DMS114 treated with DMSO at 0.1 percent for 48 hours (cell line): ENCODE measurements around the gene PPID.
A peak's percentile ranks its signal among the peaks of the same experiment; 100 is the strongest.
"Not testable (repeated sequence)": the region's sequence is repeated elsewhere in the genome, so short reads cannot be mapped to it uniquely, and the experiment has no call there.

Source experiments
- DNase-seq: peaks from one replicate; lab custom pipeline; 2025; ENCODE audit not compliant: unreplicated experiment; lab: John Stamatoyannopoulos, UW

PPID gene

GRCh38 chr4:158669310-158669709 lies 53.9 kb downstream of the PPID start:
- DNase-seq: no peak

GRCh38 chr4:158667651-158668198 lies 55.5 kb downstream of the PPID start:
- DNase-seq: peak; percentile 15

GRCh38 chr4:158666892-158667291 lies 56.3 kb downstream of the PPID start:
- DNase-seq: no peak

- DNase-seq: no peak
Observed at GRCh38 chr4:158664806-158665205, 58.4 kb downstream of the PPID start.

GRCh38 chr4:158663707-158664625 lies 59.2 kb downstream of the PPID start:
- not testable (repeated sequence) for DNase-seq

- DNase-seq: not testable (repeated sequence)
Observed at GRCh38 chr4:158663255-158663654, 59.9 kb downstream of the PPID start.
